SK-N-SH (cell line): ENCODE data around the gene ABCA4.

Experiments
- CHD2 ChIP-seq: fragments of 150-350 bp; IDR thresholded peaks from 2 replicates; pipeline ENCODE4 v1.6.1; 2018; ENCODE audit warnings: low read length; ENCODE audit not compliant: partially characterized antibody
- CTCF ChIP-seq: fragments of 200-600 bp; sonication (generic); IDR thresholded peaks from 2 replicates; pipeline ENCODE4 v1.6.1; 2017; ENCODE audit warnings: antibody characterized with exemption, mild to moderate bottlenecking, moderate library complexity
- FOXJ3 ChIP-seq: sonication (generic); formaldehyde crosslinking; IDR thresholded peaks from 2 replicates; pipeline ENCODE4 v1.5.1; 2020; ENCODE audit warnings: mild to moderate bottlenecking, missing genetic modification reagents
- MAX ChIP-seq: IDR thresholded peaks from 2 replicates; pipeline ENCODE4 v1.4.0; 2012; ENCODE audit warnings: low read depth
- RFX5 ChIP-seq: IDR thresholded peaks from 2 replicates; pipeline ENCODE4 v1.6.1; 2012; ENCODE audit warnings: mild to moderate bottlenecking, improper control_type of control experiment, low read length
- SIN3A ChIP-seq: IDR thresholded peaks from 2 replicates; pipeline ENCODE4 v1.6.1; 2012; ENCODE audit warnings: low read depth, mild to moderate bottlenecking, low read length, moderate library complexity, borderline replicate concordance

- TF ChIP-seq FOXJ3 (CRISPR knock-in tag) (no peak), SIN3A (no peak), MAX (no peak), CTCF (no peak), CHD2 (no peak), RFX5 (no peak)
Observed at GRCh38 chr1:94153133-94153532, 32.2 kb upstream of the ABCA4 start.
